Skeletal muscle satellite cell (primary cell): Measurements from ENCODE around the gene TRPM2.

Source experiments
- H3K27me3 ChIP-seq: 2 replicates; pipeline ENCODE4 v1.7.0; 2013; ENCODE audit warnings: low read length; ENCODE audit not compliant: control insufficient read depth, insufficient read depth
- H3K36me3 ChIP-seq: 2 replicates; pipeline ENCODE4 v1.7.0; 2013; ENCODE audit warnings: mild to moderate bottlenecking, control low read depth, low read length; ENCODE audit not compliant: insufficient read depth
- H3K4me1 ChIP-seq: 2 replicates; pipeline ENCODE4 v1.7.0; 2013; ENCODE audit warnings: low read length; ENCODE audit not compliant: control insufficient read depth, insufficient read depth
- H3K4me2 ChIP-seq: 2 replicates; pipeline ENCODE4 v1.7.0; 2013; ENCODE audit warnings: mild to moderate bottlenecking, low read length
- H3K4me3 ChIP-seq: 2 replicates; pipeline ENCODE4 v1.7.0; 2013; ENCODE audit warnings: low read length
- H3K9ac ChIP-seq: 2 replicates; pipeline ENCODE4 v1.7.0; 2013; ENCODE audit warnings: mild to moderate bottlenecking, low read depth, low read length, moderate library complexity
- H3K9me3 ChIP-seq: replicated peaks from 2 replicates; pipeline ENCODE4 v1.7.0; 2013; ENCODE audit warnings: mild to moderate bottlenecking, control low read depth, low read length

The TRPM2 gene

GRCh38 chr21:44464351-44464750, 110.9 kb downstream of the TRPM2 start:
- H3K27me3 ChIP-seq: no peaks in the 10 kb centered on the region
- H3K4me3 ChIP-seq: no peak overlapping the region
- no peak overlapping the region for H3K9ac ChIP-seq
- no peaks in the 10 kb centered on the region for H3K36me3 ChIP-seq
- no peaks in the 10 kb centered on the region for H3K4me1 ChIP-seq
- no peaks in the 10 kb centered on the region for H3K9me3 ChIP-seq
- no peak overlapping the region for H3K4me2 ChIP-seq

GRCh38 chr21:44466351-44466954, 113.0 kb downstream of the TRPM2 start:
- Histone ChIP-seq H3K27me3 (peaks cover 3% of the 10 kb centered on the region), H3K36me3 (no peaks in the 10 kb centered on the region), H3K4me2 (no peak overlapping the region), H3K4me3 (no peak overlapping the region), H3K4me1 (no peaks in the 10 kb centered on the region), H3K9me3 (no peaks in the 10 kb centered on the region), H3K9ac (no peak overlapping the region)

GRCh38 chr21:44466996-44467858, 113.8 kb downstream of the TRPM2 start:
- no peak overlapping the region for H3K4me2 ChIP-seq
- no peaks in the 10 kb centered on the region for H3K36me3 ChIP-seq
- H3K27me3 ChIP-seq: peaks cover 3% of the 10 kb centered on the region
- no peaks in the 10 kb centered on the region for H3K9me3 ChIP-seq
- no peak overlapping the region for H3K9ac ChIP-seq
- H3K4me3 ChIP-seq: no peak overlapping the region
- no peaks in the 10 kb centered on the region for H3K4me1 ChIP-seq

- no peak overlapping the region for H3K9ac ChIP-seq
- H3K36me3 ChIP-seq: no peaks in the 10 kb centered on the region
- H3K4me2 ChIP-seq: no peak overlapping the region
- H3K9me3 ChIP-seq: no peaks in the 10 kb centered on the region
- H3K4me3 ChIP-seq: no peak overlapping the region
- no peaks in the 10 kb centered on the region for H3K4me1 ChIP-seq
- peaks cover 3% of the 10 kb centered on the region for H3K27me3 ChIP-seq
Measured at GRCh38 chr21:44467859-44468195, 114.4 kb downstream of the TRPM2 start.

- no peaks in the 10 kb centered on the region for H3K9me3 ChIP-seq
- H3K9ac ChIP-seq: no peak overlapping the region
- peaks cover 6% of the 10 kb centered on the region for H3K27me3 ChIP-seq
- no peak overlapping the region for H3K4me2 ChIP-seq
- no peak overlapping the region for H3K4me3 ChIP-seq
- no peaks in the 10 kb centered on the region for H3K4me1 ChIP-seq
- H3K36me3 ChIP-seq: no peaks in the 10 kb centered on the region
Measured at GRCh38 chr21:44471341-44471740, 117.9 kb downstream of the TRPM2 start.

- peaks cover 6% of the 10 kb centered on the region for H3K27me3 ChIP-seq
- no peak overlapping the region for H3K4me3 ChIP-seq
- H3K4me1 ChIP-seq: no peaks in the 10 kb centered on the region
- H3K9ac ChIP-seq: no peak overlapping the region
- H3K4me2 ChIP-seq: no peak overlapping the region
- H3K36me3 ChIP-seq: no peaks in the 10 kb centered on the region
- H3K9me3 ChIP-seq: no peaks in the 10 kb centered on the region
Measured at GRCh38 chr21:44471996-44472395, 118.6 kb downstream of the TRPM2 start.

GRCh38 chr21:44473915-44474555, 120.6 kb downstream of the TRPM2 start:
- Histone ChIP-seq H3K4me2 (no peak overlapping the region), H3K9me3 (no peaks in the 10 kb centered on the region), H3K27me3 (peaks cover 9% of the 10 kb centered on the region), H3K9ac (no peak overlapping the region), H3K4me3 (no peak overlapping the region), H3K36me3 (no peaks in the 10 kb centered on the region), H3K4me1 (no peaks in the 10 kb centered on the region)

- H3K4me3 ChIP-seq: no peak overlapping the region
- no peaks in the 10 kb centered on the region for H3K9me3 ChIP-seq
- no peak overlapping the region for H3K9ac ChIP-seq
- no peaks in the 10 kb centered on the region for H3K4me1 ChIP-seq
- H3K4me2 ChIP-seq: no peak overlapping the region
- peaks cover 9% of the 10 kb centered on the region for H3K27me3 ChIP-seq
- no peaks in the 10 kb centered on the region for H3K36me3 ChIP-seq
Measured at GRCh38 chr21:44475266-44475845, 121.9 kb downstream of the TRPM2 start.

- Histone ChIP-seq H3K4me3 (no peak overlapping the region), H3K27me3 (peaks cover 9% of the 10 kb centered on the region), H3K36me3 (no peaks in the 10 kb centered on the region), H3K9ac (no peak overlapping the region), H3K4me1 (no peaks in the 10 kb centered on the region), H3K4me2 (no peak overlapping the region), H3K9me3 (no peaks in the 10 kb centered on the region)
Measured at GRCh38 chr21:44477131-44477530, 123.7 kb downstream of the TRPM2 start.

GRCh38 chr21:44477712-44478111, 124.3 kb downstream of the TRPM2 start:
- Histone ChIP-seq H3K4me3 (no peak overlapping the region), H3K4me1 (no peaks in the 10 kb centered on the region), H3K9ac (no peak overlapping the region)

GRCh38 chr21:44478124-44478800, 124.8 kb downstream of the TRPM2 start:
- Histone ChIP-seq H3K27me3 (peaks cover 20% of the 10 kb centered on the region), H3K4me3 (no peak overlapping the region), H3K36me3 (no peaks in the 10 kb centered on the region), H3K9me3 (no peaks in the 10 kb centered on the region), H3K9ac (no peak overlapping the region), H3K4me1 (no peaks in the 10 kb centered on the region), H3K4me2 (no peak overlapping the region)

More at GRCh38 chr21:44477712-44478111, 124.3 kb downstream of the TRPM2 start:
- peaks cover 15% of the 10 kb centered on the region for H3K27me3 ChIP-seq
- no peaks in the 10 kb centered on the region for H3K9me3 ChIP-seq
- H3K36me3 ChIP-seq: no peaks in the 10 kb centered on the region
- H3K4me2 ChIP-seq: no peak overlapping the region
